ENCODE results near the gene NEMF.
"Not testable (repeated sequence)": the region's sequence is repeated elsewhere in the genome, so short reads cannot be mapped to it uniquely, and the experiment has no call there.

Gene NEMF

GRCh38 chr14:49852301-49853157 lies at the start of gene NEMF:
Gene NEMF, minus strand, starts transcription at chr14:49852788. Its CDS starts 35 bp downstream, at chr14:49852753.
- DNase-seq = peak; percentile 83

- no peak for DNase-seq
These were observed 48.4 kb upstream of the NEMF start for GRCh38 chr14:49900973-49901372.

GRCh38 chr14:49898485-49898884 lies 45.9 kb upstream of the NEMF start:
- DNase-seq = no peak

- no peak for DNase-seq
These were observed 45.4 kb upstream of the NEMF start for GRCh38 chr14:49897965-49898364.

GRCh38 chr14:49897414-49897813 lies 44.8 kb upstream of the NEMF start:
- no peak for DNase-seq

GRCh38 chr14:49896966-49897365 lies 44.4 kb upstream of the NEMF start:
- no peak for DNase-seq

GRCh38 chr14:49896272-49896671 lies 43.7 kb upstream of the NEMF start:
- DNase-seq = not testable (repeated sequence)

- no peak for DNase-seq
These were observed 42.9 kb upstream of the NEMF start for GRCh38 chr14:49895480-49895879.

GRCh38 chr14:49894214-49895107 lies 41.9 kb upstream of the NEMF start:
- DNase-seq = not testable (repeated sequence)

GRCh38 chr14:49893309-49894213 lies 41.0 kb upstream of the NEMF start:
- DNase-seq = peak; percentile 90

- peak; percentile 99 for DNase-seq
These were observed 40.2 kb upstream of the NEMF start, which contains the start of gene ARF6 for GRCh38 chr14:49892636-49893308. Gene ARF6, plus strand, starts transcription at chr14:49893082. Its CDS starts 655 bp downstream, at chr14:49893737.

GRCh38 chr14:49892301-49892635 lies 39.7 kb upstream of the NEMF start:
- peak; percentile 59 for DNase-seq

- no peak for DNase-seq
These were observed 35.7 kb upstream of the NEMF start for GRCh38 chr14:49888293-49888692.

GRCh38 chr14:49886523-49886922 lies 33.9 kb upstream of the NEMF start:
- DNase-seq = no peak

- DNase-seq = no peak
These were observed 30.5 kb upstream of the NEMF start for GRCh38 chr14:49882826-49883694.

- no peak for DNase-seq
These were observed 28.9 kb upstream of the NEMF start for GRCh38 chr14:49881350-49882001.

- DNase-seq = peak; percentile 29
These were observed 27.9 kb upstream of the NEMF start for GRCh38 chr14:49880267-49881064.

GRCh38 chr14:49879646-49880204 lies 27.1 kb upstream of the NEMF start:
- DNase-seq = peak; percentile 74

- DNase-seq = no peak
These were observed 24.1 kb upstream of the NEMF start for GRCh38 chr14:49876563-49877127.

All from stimulated activated CD4-positive, alpha-beta T cell treated with anti-CD3 and anti-CD28 coated beads, Interleukin-15, amount 100 ng/mL, for 24 hours (primary cell).